ENCODE data around the gene RIPK4.

RIPK4 gene

DNA sequence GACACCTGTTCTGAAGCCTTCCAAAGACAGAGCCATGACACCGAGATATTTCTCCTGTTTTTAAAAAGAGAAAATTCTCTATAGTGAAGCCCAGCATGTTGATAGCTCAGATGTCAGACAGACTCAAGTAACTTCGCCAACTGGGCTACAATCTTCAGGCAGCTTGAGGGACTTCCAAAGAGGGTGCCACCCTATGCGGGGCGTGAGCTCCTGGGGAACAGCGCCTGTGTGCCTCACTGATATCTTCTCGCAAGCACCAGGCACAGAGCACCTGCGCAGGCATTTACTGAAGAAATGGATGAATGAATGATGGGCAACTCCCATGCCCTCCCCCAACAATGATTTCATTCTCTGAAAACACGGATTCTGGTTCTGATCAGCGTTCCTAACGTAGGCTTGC is 17.6 kb downstream of the RIPK4 start:
- Histone ChIP-seq H3K9me3 (ENCODE audit: control insufficient read depth in 5 of 5, low read length in 5 of 5) (no peaks in the 10 kb centered on the region), H3K36me3 (ENCODE audit: control insufficient read depth in 5 of 5, insufficient read depth in 5 of 5, low read length in 5 of 5) (no peaks in the 10 kb centered on the region), H3K9ac (ENCODE audit: low read length in 5 of 5) (no peak overlapping the region), H3K27ac (ENCODE audit: low read depth, low read length) (no peak overlapping the region), H3K4me1 (ENCODE audit: control insufficient read depth in 5 of 5, insufficient read depth in 5 of 5, low read length in 5 of 5) (no peaks in the 10 kb centered on the region), H3K27me3 (ENCODE audit: control insufficient read depth in 5 of 5, insufficient read depth in 4 of 5, low read length in 5 of 5) (peaks cover 0 to 26% (median 22%) of the 10 kb centered on the region in 5 donors), H3K4me3 (ENCODE audit: low read depth in 1 of 5, low read length in 5 of 5) (no peak overlapping the region)

DNA sequence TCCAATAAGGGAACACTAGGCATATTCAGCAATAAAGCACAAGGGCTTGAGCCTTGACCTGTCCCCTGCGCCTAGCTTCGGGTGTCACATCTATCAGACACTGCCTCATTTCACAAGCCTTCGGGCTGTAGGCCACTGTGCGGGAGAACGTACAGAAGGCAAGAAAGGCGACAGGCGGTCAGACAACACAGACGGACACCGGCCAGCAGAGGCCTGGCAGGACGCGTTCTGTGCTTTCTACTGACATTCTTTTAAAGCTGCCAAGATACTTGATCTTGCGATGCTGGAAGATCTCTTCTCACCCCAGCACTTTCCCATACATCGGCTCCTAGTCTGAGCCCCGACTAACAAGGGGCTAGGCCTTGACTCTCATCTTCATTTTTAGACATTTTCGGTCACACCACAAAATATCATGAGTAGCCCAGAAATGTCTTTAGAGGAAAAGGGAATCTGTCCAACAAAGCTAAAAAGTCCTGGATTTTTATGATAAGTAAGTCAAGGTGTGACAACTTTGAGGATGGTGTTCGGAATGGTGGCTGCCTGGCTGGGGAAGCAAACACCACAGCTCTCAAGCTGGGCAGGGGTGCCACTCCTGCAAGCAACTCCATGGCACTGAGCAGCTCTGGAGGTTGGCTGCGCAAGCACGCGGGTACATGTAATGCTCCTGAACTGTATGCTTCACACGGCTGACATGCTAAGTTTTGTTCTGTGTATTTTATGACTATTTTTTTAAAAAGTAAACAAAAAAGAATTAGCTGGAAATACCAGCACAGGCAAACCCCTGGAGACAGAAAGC is 18.7 kb downstream of the RIPK4 start:
- no peaks in the 10 kb centered on the region for H3K9me3 ChIP-seq (ENCODE audit: control insufficient read depth in 5 of 5, low read length in 5 of 5)
- no peaks in the 10 kb centered on the region for H3K4me1 ChIP-seq (ENCODE audit: control insufficient read depth in 5 of 5, insufficient read depth in 5 of 5, low read length in 5 of 5)
- peaks cover 0 to 35% (median 27%) of the 10 kb centered on the region in 5 donors for H3K27me3 ChIP-seq (ENCODE audit: control insufficient read depth in 5 of 5, insufficient read depth in 4 of 5, low read length in 5 of 5)
- H3K9ac ChIP-seq (ENCODE audit: low read length in 5 of 5): no peak overlapping the region
- H3K27ac ChIP-seq (ENCODE audit: low read depth, low read length): no peak overlapping the region
- H3K36me3 ChIP-seq (ENCODE audit: control insufficient read depth in 5 of 5, insufficient read depth in 5 of 5, low read length in 5 of 5): no peaks in the 10 kb centered on the region
- H3K4me3 ChIP-seq (ENCODE audit: low read depth in 1 of 5, low read length in 5 of 5): no peak overlapping the region

DNA sequence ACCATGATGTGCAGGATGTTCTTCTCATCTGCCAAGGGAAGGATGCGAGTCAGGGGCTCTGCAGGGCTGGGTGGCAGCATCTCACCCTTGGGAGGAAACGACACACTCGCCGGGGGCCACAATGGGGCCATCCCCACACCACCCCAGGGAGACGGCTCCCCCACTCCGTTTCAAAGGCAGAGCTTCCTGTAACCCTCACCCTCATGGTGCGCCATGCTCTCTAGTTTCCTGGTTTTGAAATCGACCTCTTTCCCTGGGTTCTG is 20.2 kb downstream of the RIPK4 start:
- no peak overlapping the region for H3K4me3 ChIP-seq (ENCODE audit: low read depth in 1 of 5, low read length in 5 of 5)
- H3K27me3 ChIP-seq (ENCODE audit: control insufficient read depth in 5 of 5, insufficient read depth in 4 of 5, low read length in 5 of 5): peaks cover 0 to 39% (median 24%) of the 10 kb centered on the region in 5 donors
- no peaks in the 10 kb centered on the region for H3K36me3 ChIP-seq (ENCODE audit: control insufficient read depth in 5 of 5, insufficient read depth in 5 of 5, low read length in 5 of 5)
- no peaks in the 10 kb centered on the region for H3K4me1 ChIP-seq (ENCODE audit: control insufficient read depth in 5 of 5, insufficient read depth in 5 of 5, low read length in 5 of 5)
- H3K9ac ChIP-seq (ENCODE audit: low read length in 5 of 5): no peak overlapping the region
- H3K9me3 ChIP-seq (ENCODE audit: control insufficient read depth in 5 of 5, low read length in 5 of 5): no peaks in the 10 kb centered on the region
- H3K27ac ChIP-seq (ENCODE audit: low read depth, low read length): no peak overlapping the region

DNA sequence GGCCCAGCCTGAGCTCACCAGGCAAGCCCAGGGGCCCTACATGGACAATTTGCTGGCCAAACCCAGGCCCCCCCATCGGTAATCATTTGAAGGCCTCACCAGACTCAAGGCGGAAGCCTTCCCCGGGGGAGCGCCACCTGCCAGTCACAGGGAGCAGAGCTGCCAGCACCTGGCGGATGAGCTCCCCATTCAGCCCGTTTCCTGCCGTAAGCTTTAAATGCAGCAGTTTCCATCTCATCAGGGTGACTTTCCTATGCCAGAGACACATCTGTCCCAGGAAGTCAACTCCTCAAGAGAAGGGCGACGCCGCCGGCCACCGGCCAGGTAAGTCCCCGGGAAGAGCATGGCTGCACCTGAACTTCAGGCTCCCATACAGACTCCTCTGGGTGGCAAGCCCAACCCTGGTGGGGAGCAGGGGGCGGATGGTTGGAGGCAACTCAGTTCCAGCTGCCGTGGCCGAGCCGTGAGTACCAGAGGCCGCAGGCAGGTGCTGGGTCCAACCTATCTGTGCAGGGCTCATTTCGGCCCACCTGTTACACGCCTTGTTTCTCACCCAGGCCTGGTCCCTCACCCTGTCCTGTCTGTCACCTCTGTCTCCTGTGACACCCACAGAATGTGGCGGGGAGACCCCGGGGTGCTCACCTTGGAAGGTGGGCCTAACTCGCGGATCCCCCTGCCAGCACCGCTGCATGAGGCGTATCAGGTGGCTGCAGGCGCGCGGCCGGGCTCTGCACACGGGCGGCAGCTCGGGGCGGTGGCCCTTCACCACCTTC is 20.7 kb downstream of the RIPK4 start:
- H3K4me3 ChIP-seq (ENCODE audit: low read depth in 1 of 5, low read length in 5 of 5): no peak overlapping the region
- H3K4me1 ChIP-seq (ENCODE audit: control insufficient read depth in 5 of 5, insufficient read depth in 5 of 5, low read length in 5 of 5): no peaks in the 10 kb centered on the region
- peaks cover 0 to 36% (median 24%) of the 10 kb centered on the region in 5 donors for H3K27me3 ChIP-seq (ENCODE audit: control insufficient read depth in 5 of 5, insufficient read depth in 4 of 5, low read length in 5 of 5)

DNA sequence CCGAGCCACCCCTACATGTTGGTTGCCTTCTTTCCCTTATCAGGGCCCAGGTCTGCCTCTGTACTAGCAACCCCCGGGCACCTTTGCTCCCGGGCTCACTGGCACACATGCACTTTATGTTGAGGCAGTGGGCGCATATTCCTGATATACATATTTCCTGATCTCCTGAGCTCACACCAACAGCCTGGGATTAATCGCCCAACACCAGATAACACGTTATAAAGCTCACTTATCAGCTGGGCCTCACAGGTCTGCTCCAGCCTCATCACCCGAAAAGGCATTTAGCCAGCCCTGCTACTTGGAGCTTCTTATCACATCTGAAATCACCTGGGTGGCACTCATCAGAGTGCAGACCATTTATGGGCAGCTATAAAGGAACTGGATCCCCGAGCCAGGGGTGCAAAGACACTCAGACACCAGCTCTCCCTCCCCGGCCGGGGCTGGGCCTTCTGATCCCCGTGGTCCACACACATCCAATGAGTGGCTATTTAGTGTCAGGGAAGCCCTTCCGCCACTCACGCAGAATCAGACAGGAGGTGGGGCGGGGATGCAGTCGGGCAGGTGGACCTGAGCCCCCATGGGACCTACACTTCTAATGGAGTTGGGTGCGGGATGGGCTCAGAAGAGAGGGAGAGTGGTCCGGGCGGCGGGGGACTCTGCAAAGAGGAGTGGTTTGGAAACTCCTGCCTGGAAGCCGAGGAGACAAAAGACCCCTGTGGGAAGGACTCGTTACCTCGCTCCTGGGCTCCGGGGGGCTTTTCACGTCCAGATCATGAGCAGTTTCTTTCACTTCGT is 21.6 kb downstream of the RIPK4 start:
- H3K9me3 ChIP-seq (ENCODE audit: control insufficient read depth in 5 of 5, low read length in 5 of 5): no peaks in the 10 kb centered on the region
- H3K4me3 ChIP-seq (ENCODE audit: low read depth in 1 of 5, low read length in 5 of 5): no peak overlapping the region
- H3K9ac ChIP-seq (ENCODE audit: low read length in 5 of 5): no peak overlapping the region
- H3K27ac ChIP-seq (ENCODE audit: low read depth, low read length): no peak overlapping the region
- no peaks in the 10 kb centered on the region for H3K36me3 ChIP-seq (ENCODE audit: control insufficient read depth in 5 of 5, insufficient read depth in 5 of 5, low read length in 5 of 5)
- H3K27me3 ChIP-seq (ENCODE audit: control insufficient read depth in 5 of 5, insufficient read depth in 4 of 5, low read length in 5 of 5): peaks cover 3 to 39% (median 27%) of the 10 kb centered on the region in 5 donors
- no peaks in the 10 kb centered on the region for H3K4me1 ChIP-seq (ENCODE audit: control insufficient read depth in 5 of 5, insufficient read depth in 5 of 5, low read length in 5 of 5)

More for the DNA sequence above, 20.7 kb downstream of the RIPK4 start:
- H3K27ac ChIP-seq (ENCODE audit: low read depth, low read length): no peak overlapping the region
- no peaks in the 10 kb centered on the region for H3K9me3 ChIP-seq (ENCODE audit: control insufficient read depth in 5 of 5, low read length in 5 of 5)
- H3K36me3 ChIP-seq (ENCODE audit: control insufficient read depth in 5 of 5, insufficient read depth in 5 of 5, low read length in 5 of 5): no peaks in the 10 kb centered on the region
- no peak overlapping the region for H3K9ac ChIP-seq (ENCODE audit: low read length in 5 of 5)

DNA sequence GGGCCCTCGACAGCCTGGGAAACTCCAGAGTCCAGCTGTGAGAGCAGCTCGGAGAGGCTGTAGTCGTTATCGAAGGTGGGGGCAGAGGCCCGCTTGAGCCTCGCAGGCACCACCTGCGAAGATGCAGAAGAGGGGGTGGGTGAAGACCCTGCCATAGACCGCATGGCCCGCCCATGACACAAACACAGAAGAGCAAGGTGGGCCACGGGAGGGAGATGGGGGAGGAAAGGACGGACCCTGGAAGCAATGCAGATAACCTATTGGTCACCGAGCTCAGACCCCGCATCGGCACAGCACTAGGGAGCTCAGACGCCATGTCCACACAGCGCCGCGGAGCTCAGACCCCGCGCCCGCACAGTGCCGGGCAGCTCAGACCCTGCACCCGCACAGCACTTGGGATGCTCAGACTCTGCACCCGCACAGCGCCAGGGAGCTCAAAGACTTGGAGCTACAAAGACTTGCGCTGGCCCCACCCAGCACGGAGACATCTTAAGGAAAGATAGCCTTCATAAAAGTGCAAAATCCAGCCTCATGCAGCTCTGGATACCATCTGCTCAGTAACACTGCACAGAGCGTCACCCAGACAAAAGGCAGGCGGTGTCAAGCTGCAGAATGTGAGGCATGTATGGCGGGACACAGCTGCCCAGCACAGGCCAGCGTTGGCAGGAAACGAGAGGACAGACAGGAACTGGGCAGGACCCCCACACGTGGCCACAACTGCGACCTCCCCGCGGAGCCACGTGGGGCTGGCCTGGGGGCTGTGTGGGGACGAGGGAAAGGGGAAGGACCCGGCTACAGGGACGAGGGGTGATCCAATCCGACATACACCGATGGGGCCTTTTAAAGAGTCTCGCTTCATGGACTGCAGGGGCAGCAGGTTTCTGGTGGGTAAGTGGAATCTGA is 22.6 kb downstream of the RIPK4 start:
- peaks cover 3 to 37% (median 27%) of the 10 kb centered on the region in 5 donors for H3K27me3 ChIP-seq (ENCODE audit: control insufficient read depth in 5 of 5, insufficient read depth in 4 of 5, low read length in 5 of 5)
- H3K4me1 ChIP-seq (ENCODE audit: control insufficient read depth in 5 of 5, insufficient read depth in 5 of 5, low read length in 5 of 5): no peaks in the 10 kb centered on the region
- no peaks in the 10 kb centered on the region for H3K9me3 ChIP-seq (ENCODE audit: control insufficient read depth in 5 of 5, low read length in 5 of 5)
- no peak overlapping the region for H3K27ac ChIP-seq (ENCODE audit: low read depth, low read length)
- H3K9ac ChIP-seq (ENCODE audit: low read length in 5 of 5): no peak overlapping the region
- no peak overlapping the region for H3K4me3 ChIP-seq (ENCODE audit: low read depth in 1 of 5, low read length in 5 of 5)
- H3K36me3 ChIP-seq (ENCODE audit: control insufficient read depth in 5 of 5, insufficient read depth in 5 of 5, low read length in 5 of 5): no peaks in the 10 kb centered on the region

DNA sequence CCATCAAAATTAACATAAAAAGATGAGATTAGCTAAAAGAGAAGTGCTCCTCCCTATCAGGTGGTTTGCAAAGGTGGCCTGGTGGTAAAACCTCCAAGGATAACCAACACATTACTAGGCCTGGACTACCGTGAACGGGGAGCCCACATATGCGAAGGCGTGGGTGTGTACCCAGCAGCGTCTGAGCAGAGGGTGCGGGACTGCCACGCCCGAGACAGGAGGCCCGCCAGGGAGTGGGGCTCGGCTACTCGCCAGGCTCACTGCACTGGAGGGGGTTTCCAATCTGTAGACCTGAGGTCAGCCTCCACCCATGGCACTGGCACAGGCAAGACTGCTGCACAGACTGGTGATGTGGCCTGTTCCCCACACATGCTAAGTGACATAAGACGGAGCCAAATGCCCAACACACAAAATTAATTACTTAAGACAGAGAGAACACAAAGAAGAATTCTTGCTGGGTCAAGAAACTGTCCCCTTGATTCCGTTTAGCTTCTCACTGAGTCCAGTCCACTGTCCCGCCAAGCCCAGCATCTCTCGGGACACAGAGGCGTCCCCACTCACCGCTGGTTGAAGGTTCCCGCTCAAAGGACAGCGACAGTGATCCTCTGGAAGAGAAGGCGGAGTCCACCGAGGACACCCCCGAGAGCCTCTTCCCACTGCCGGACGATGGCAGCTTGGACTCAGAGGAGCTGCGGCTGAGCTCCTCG is 23.4 kb downstream of the RIPK4 start:
- Histone ChIP-seq H3K27me3 (ENCODE audit: control insufficient read depth in 5 of 5, insufficient read depth in 4 of 5, low read length in 5 of 5) (peaks cover 3 to 33% (median 22%) of the 10 kb centered on the region in 5 donors), H3K9ac (ENCODE audit: low read length in 5 of 5) (no peak overlapping the region), H3K9me3 (ENCODE audit: control insufficient read depth in 5 of 5, low read length in 5 of 5) (peaks cover 0 to under 1% (median 0%) of the 10 kb centered on the region in 5 donors), H3K4me1 (ENCODE audit: control insufficient read depth in 5 of 5, insufficient read depth in 5 of 5, low read length in 5 of 5) (no peaks in the 10 kb centered on the region), H3K4me3 (ENCODE audit: low read depth in 1 of 5, low read length in 5 of 5) (no peak overlapping the region), H3K36me3 (ENCODE audit: control insufficient read depth in 5 of 5, insufficient read depth in 5 of 5, low read length in 5 of 5) (no peaks in the 10 kb centered on the region), H3K27ac (ENCODE audit: low read depth, low read length) (no peak overlapping the region)

DNA sequence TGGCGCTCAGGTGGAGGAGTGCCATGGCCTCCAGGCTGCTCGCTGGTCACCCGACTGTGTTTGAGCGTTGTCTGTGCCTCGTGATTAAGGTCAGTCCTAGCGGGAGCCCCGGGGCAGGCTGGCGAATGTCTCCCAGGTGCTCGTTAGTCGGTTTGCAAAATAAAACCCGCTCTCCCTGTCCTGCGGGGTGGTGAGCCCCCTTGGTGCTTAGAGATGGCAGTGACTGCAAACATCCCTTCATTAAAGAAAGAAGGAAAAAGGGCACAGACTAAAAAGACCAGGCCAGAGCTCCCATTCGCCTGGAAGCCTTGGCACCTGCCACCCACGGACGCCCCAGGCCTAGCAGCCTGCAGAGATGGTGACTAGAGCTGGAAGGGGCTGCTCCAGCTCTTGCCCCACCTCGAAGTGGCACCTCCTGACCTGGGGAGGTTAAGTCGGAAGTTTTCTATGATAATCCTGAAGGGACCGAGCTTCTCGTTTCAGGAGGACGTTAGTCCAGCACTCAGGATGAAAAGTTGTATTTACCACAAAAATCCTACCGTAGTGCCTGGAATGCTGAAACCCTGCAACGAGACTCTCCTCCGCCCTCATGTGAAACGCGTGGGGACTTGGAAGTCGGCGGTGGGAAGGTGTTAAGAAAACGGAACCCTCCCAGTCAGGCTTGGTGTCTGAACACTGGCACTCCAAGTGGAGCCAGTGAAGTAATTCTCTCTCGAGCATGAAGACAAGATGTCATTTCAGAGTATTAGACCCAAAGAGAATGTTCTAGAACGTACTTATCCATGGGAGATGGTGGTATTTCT is 24.6 kb downstream of the RIPK4 start:
- H3K9ac ChIP-seq (ENCODE audit: low read length in 5 of 5): no peak overlapping the region
- no peak overlapping the region for H3K27ac ChIP-seq (ENCODE audit: low read depth, low read length)
- H3K27me3 ChIP-seq (ENCODE audit: control insufficient read depth in 5 of 5, insufficient read depth in 4 of 5, low read length in 5 of 5): peaks cover 3 to 30% (median 20%) of the 10 kb centered on the region in 5 donors
- H3K4me3 ChIP-seq (ENCODE audit: low read depth in 1 of 5, low read length in 5 of 5): no peak overlapping the region
- H3K4me1 ChIP-seq (ENCODE audit: control insufficient read depth in 5 of 5, insufficient read depth in 5 of 5, low read length in 5 of 5): no peaks in the 10 kb centered on the region
- H3K36me3 ChIP-seq (ENCODE audit: control insufficient read depth in 5 of 5, insufficient read depth in 5 of 5, low read length in 5 of 5): no peaks in the 10 kb centered on the region
- H3K9me3 ChIP-seq (ENCODE audit: control insufficient read depth in 5 of 5, low read length in 5 of 5): peaks cover 4 to 9% (median 8%) of the 10 kb centered on the region in 5 donors

All from subcutaneous abdominal adipose tissue (tissue), 5 donors.